GM19324 (cell line): ENCODE measurements around the gene SCYGR3.

Experiments used
- ATAC-seq: cut with Tn5 transposase; IDR thresholded peaks from one replicate; pipeline ENCODE4 v1.9.1; 2021; ENCODE audit warnings: mild to moderate bottlenecking, moderate library complexity; ENCODE audit not compliant: unreplicated experiment, low FRiP score

SCYGR3 gene, protein sequence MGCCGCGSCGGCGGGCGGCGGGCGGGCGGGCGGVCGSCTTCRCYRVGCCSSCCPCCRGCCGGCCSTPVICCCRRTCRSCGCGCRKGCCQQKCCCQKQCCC

DNA sequence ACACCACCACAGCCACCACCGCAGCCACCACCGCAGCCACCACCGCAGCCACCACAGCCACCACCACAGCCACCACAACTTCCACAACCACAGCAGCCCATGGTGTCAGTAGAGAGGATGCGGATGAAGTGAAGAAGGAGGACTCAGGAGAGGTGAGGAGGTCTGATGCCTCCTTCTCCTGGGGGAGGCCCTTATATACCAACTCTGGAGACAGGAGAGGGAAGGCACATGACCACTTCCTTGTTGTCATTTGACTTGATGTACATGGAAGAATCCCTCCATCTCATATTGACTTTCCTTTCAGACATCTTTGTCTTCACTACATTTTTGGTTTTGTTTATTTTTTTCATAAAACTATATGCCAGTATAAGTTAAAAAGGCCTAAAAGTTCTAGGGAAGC lies at the start of gene SCYGR3:
TSS of gene SCYGR3 (minus strand) at position 101 of the 400 bp plus-strand sequence. CDS start at position 101, 0 bp downstream.
- ATAC-seq, result no peak

DNA sequence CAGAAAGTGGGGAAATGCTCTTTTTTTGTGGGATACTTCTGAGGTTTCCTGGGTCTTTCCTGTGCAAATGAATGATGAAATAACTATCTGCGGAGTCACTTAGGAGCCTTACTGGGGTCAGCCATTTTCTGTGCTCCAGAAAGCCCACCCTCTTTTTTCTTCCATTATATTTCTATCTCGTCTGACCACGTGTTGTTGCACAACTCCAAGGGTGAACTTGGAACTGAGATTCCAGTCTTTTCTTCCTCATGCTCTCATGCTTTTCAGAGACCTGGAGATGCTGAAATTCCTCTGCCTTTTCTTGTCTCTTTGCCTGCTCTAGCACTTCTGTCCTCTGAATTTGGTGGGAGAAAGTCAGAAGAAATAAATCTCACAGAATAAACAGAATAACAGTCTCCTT lies 47.2 kb upstream of the SCYGR3 start:
- ATAC-seq, result no peak

DNA sequence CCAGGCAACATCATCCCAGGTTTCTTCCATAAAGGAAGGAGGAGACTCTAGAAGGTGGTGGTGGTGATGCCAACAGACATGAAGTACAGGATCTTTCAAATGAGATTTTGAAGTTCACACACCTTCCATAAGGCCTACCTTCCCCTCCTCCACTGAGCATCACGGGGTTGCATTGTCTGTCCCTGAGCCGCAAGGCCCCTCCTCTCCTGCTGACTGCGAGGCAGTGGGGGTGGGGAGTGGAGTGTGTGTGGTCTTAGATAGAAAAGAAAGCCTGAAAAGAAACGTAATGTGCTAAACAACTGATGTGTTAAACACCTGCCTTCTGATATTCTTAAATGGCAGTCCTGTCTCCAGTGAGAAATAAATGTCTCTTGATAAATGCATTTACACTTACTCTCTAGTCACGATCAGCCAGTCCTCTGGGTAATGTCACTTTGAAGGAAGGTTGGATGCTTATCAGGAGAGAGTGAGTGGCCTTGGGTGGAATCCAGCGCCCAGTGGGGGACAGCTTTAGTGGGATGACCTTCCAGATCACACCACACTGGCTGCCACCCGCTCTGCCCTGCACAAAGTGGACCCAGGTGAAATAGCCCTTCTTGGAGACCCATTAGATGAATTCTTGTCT lies 46.5 kb upstream of the SCYGR3 start:
- no peak for ATAC-seq

DNA sequence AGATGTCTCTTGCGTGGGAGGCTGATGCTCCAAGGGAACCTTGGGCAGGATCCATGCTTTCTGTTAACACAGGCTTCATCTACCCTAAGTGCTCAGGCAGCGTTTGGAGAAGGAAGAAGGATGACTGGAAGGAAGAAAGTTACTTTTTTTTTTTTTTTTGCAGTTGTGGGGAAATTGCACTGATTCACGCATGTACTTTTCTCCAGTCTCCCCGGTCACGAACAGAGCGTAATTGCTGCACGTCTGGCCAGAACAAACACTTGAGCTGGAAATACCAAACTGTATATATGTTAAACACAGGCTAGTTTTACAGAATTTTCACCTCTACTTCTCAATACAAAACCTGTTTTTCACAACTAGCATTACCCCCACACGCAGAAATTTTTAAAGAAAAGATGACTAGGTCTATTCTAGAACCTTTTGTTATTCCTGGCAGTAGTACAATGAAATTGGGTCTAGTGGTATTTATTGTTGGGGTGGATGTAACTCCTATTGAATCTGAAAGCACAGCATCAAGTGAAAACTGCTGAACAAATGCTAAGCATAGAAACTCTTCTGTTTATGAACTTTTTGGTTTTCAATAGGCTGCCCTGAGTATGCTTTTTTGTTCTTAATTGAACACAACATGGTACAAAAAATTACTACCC lies 42.7 kb upstream of the SCYGR3 start:
- no peak for ATAC-seq

DNA sequence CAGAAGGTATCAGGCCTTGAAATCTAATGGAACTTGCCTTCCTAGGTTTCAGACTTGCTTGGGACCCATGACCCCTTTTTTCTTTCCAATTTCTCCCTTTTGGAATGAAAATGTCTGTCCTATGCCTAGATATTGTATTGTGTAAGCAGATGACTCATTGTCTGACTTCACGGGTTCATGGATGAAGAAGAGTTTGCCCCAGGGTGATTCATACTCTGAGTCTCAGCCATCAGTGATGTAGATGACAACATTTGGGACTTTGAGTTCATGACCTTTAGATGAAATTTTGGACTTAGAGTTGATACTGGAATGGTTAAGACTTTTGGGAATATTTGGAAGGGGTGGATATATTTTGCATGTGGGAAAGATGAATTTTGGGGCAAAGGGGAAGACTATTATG lies 40.8 kb upstream of the SCYGR3 start:
- no peak for ATAC-seq

DNA sequence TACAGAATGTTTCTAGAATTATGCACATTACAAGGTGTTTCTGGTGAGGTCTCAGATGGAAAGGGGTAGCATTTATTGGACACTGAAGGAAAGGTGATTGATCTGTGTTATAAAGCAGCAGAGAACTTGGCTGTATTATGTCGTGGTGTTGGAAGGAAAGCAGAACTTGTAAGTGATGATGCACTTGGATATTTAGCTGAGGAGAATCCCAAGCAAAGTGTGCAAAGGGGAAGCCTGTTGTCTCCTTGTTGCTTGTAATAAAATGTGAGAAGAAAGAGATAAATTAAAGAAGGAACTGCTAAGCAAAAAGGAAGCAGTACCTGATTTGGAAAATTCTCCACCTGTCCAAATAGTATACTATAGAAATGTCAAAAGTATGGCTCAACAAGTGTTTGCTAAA lies 39.8 kb upstream of the SCYGR3 start:
- ATAC-seq, result no peak

DNA sequence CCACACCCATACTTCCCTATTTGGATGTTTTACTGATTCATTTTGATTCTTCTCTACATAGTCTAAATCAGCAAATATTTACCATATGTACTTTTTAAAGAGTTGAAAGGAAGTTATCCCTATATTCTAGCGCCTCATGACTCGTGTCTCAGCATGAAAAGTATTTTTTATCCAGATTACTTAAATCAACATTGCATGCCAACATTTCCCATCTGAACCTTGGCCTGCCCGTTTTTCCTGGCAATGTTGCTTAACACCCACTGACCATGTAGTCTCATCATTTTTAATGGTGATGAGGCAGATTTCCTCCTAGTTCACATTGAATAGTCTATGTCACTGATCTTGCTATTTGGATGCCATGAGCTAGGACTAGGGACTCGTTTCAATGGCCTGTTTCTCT lies 38.8 kb upstream of the SCYGR3 start:
- no peak for ATAC-seq

DNA sequence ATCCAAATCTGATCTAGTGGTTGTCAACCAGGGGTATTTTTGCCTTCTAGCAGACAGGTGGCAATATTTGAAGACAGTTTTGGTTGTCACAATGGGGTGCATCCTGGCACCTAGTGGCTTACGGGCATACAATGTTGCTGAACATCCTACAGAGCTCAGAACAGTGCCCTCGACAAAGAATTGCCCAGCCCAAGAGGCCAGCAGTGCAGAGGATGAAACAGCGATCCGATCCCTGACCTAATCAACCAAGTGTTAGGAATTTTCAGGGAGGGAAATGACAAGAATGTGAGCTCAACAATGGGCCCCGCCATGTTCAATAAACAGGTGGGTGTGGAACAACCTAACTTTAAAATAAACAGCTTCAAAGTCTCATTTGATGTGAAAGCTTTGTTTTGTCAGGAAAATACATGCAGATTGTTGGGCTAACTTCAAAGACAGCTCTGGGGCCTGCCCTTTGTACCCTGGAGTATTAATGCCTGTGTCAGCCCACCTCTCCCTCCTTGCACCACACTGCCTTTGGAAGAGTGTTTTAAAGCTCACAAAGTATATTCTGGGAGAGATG lies 29.4 kb upstream of the SCYGR3 start:
- ATAC-seq, result no peak

DNA sequence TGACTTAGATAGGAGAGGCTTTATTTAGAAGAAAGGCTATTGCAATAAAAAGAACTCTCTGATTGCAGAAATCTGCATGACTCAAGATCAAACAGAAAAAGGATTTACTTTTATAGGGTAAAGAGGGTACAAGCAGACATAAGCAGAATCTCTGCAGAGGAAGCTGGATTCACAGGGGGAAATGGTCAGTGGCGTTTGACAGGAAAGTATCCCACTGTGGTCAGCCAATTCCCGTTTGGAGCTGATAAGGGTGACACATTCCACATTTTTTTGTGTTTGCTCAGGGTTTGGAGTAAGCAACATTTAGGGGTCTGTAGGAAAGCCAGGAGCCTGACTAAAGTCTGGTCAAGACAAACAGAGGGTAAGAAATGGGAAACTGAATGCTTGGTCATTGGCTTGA lies 28.0 kb upstream of the SCYGR3 start:
- no peak for ATAC-seq

DNA sequence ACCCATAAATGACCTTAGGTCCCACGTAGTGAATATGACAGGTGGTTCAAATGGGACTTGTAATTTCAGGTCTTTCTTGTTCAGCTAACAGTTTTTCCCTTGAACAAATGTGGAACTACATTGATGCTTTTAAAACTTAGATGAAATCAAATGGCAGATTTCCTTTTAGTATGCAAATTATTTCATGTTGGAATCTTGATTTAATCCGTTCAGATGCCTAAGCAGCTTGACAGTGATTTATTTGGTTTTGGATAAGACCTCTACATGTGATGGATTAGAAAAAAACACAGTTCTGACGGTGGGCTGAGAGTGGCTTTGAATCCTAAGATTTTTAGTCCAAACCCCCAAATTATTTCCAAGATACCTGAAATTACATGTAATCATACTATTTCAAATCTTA lies 19.6 kb upstream of the SCYGR3 start:
- ATAC-seq, result no peak

DNA sequence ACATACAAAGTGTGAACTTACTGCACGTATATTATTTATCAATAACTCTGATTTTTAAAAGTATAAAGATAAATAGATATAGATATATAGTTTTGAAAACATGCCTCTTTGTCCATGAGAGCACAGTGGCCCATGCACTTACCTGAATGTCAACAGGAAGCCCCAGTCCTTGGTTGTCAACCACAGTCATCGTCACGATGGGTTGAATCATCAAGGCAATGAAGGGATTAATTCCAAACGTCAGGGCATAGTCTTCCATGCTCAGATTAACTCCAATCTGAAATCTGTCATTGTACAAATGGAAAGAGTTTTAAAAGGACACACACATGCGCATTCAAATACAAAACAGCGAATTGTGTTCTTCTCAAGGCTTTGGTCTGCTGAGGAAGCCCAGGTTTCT lies 18.2 kb upstream of the SCYGR3 start:
- no peak for ATAC-seq

DNA sequence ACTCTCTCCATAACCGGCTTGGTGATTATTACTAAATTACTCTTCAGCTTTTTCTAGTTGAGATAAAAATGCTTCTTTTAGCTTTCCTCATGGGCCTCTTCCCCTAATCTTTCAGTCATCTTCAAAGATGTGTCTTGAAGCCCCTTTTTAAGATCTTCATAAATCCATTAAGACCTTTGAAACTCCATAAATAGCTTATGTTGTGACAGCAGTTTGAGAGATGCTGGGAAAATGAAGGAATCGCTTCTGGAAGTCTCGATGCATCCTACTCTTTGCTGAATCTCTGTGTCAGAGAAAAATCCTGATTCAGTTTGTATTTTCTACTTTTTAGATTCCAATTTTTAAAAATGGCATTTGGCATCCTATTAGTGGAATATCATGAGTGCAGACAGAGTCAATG lies 15.7 kb upstream of the SCYGR3 start:
- ATAC-seq, result no peak

DNA sequence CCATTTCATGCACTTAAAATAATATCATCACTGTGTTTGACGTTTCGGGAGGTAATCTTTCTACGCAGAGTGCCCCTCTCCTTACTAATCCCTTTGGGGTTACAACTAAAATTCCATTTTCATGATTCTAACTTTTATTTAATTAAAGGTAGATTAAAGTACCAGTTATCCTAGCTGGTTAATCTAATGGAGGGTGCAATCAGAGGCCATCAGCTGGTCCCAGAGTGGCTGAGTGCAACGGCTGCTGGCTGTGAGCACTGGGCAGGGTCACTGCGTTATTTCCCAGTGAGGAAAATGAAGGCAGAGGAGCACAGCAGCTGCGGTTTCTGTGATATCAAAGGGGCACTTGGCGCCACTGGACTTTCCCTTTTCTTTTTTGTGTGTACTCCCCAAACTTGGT lies 14.8 kb upstream of the SCYGR3 start:
- no peak for ATAC-seq

DNA sequence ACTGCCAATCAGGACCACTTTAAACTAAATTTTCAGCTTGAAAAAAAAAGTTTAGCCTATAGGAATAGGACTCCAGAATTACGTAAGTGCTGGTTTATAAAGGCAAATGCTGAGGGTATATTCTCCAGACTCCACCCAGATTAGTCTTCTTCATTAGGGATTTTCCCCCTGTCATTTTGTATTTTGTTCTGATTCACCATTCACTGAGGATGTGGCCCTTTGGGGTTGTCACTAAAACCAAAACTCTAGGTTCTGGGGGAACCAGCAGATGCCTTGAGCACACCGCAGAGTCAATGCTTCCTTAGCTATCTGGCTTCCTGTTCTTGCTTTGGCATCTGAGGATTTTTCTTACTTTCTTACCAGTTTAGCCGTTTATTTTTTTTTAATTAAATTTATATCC lies 13.1 kb upstream of the SCYGR3 start:
- no peak for ATAC-seq

DNA sequence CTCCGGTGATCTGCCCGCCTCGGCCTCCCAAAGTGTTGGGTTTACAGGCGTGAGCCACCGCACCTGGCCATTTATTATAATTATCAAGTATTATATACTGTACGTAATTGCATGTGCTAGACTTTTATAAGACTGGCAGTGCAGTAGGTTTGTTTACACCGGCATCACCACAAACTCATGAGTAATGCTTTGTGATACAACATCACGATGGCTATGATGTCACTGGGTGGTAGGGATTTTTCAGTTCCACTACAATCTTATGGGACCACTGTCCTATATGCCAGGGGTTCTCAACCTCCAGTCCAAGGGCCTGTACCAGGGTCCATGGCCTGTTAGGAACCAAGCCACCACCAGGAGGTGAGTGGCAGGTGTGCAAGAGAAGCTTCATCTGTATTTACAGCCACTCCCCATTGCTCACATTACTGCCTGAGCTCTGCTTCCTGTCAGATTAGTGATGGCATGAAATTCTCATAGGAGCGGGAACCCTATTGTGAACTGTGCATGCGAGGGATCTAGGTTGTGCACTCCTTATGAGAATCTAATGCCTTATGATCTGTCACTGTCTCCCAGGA lies 12.0 kb upstream of the SCYGR3 start:
- ATAC-seq, result no peak

DNA sequence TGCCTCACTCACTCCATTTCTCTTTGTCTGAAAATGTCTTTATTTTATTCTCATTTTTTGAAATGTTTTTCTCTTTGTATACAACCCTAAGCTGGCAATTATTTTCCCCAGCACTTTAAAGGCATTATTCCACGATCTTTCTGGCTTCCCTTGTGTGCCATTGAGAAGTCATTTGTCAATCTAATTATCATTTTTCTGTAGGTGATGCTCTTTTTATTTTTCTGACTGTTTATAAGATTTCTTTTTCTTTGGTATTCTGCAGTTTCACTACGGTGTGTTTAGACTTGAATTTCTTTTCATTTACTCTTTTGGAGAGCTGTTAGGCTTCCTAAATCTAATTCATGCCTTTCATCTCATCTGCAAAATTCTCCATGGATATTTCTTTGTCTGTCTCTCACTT lies 10.8 kb upstream of the SCYGR3 start:
- ATAC-seq, result no peak

DNA sequence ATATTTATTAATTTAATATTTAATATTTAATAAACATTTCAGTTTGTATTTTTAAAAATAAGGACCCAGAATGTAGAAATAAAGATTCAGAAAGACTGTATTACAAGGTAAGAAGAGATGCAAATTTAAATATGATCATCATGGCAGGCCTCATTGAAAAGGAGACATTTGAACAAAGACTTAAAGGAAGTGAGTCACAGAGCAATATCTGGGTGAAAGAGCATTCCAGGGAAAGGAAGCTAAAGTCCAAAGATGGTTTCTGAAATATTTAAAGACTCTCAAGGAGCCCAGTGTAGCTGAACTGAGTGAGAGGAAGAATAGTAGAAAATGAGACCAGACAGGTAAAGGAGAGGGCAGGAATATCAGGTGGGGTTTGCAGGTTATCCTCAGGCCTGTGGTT lies 8.6 kb upstream of the SCYGR3 start:
- ATAC-seq, result no peak

DNA sequence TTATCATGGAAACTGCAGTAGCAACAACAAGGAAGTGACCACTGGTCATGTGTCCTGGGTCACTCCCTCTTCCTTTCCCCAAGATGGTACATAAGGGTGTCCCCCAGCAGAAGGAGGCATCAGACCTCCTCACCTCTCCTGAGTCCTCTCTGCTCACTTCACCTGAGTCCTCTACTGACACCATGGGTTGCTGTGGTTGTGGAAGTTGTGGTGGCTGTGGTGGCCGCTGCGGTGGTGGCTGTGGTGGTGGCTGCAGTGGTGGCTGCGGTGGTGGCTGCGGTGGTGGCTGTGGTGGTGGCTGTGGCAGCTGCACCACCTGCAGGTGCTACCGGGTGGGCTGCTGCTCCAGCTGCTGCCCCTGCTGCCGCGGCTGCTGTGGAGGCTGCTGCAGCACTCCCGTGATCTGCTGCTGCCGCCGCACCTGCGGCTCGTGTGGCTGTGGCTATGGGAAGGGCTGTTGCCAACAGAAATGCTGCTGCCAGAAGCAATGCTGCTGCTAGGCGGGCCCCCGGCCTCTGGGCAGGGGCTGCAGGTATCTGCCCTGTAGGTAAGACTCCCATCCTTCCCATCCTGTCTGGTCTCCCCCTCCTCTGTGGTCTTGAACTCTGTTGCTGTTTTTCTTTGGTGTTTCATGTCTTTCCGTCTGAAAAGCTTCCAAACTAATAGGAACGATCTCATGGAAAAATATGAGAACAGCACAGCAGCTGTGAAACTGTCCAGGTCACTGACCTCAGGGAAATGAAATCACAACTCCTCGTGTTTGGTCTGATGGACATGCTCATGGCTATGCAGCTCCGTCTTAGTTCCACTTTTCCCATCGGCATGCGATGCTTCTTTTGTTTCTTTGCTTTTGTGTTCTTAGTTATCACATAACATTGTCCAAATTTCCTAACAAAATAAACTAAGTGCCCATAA lies 2.9 kb upstream of the SCYGR3 start, which contains the start of gene SCYGR4:
TSS of gene SCYGR4 (plus strand) at position 183 of the 915 bp plus-strand sequence. CDS start at position 183, 0 bp downstream.
- no peak for ATAC-seq

DNA sequence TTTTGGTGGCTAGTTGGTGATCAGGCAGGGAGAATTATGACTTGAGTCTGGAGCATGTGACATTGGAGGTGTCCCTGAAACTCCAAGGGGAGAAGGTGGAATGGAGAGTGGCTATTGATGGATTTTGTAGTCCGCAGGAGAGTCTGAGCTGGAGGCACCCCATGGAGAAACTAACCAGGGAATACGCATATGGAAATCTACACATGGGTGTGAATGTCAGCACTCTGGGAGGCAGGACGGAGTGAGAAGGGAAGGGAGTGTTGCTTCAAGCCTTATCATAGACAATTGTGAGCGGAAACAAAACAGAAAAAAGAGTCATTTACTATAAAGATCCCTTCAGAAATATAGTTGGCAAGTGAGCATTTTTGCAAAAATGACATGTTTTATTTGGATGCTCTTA lies 2.0 kb upstream of the SCYGR3 start:
- ATAC-seq, result no peak

DNA sequence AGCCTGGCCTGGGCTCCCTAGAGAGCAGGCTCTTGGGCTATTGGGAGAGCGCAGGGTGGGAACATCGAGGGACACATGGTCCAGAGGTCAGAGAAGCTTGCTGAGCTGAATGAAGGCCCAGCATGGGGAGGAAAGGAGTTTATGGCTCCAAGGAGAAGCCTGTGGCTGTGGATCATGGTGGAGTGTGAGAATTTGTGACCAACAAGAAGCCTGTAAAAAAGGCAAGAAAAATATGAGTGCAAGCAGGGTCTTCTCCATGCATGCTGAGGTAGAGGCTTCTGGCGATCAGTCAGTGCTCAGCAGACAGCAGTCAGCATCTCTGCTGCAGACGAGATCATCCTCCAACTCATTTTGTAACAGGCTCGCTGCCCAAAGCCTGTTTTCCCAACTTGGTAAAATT lies 1.3 kb upstream of the SCYGR3 start:
- ATAC-seq, result no peak

DNA sequence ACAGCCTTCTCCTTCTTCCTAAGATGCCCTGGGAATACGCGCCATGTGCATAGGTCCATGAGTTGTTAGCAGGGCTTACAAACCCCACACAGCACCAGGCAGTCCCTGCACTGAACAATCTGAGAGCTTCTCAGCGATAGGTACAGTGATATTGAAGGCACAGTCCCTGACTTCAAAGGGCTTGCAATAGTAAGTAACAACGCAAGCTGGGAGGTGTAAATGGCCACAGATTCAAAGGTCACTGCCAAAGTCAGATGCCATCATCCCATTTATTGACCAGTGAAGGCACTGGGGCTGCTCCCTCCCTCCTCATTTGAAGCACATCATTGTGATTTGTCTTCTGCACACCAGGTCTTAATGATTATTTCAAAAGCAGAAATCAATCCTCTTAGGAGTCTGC lies 541 bp upstream of the SCYGR3 start:
- no peak for ATAC-seq
